ES-I3 (cell line): Measurements from ENCODE around the gene CCDC88B.

ENCODE experiments used
- H3K36me3 ChIP-seq: 2 replicates; pipeline ENCODE4 v1.6.1; 2013; ENCODE audit warnings: mild to moderate bottlenecking, low read length, control low read depth, moderate library complexity; ENCODE audit not compliant: insufficient read depth
- H3K4me1 ChIP-seq: 2 replicates; pipeline ENCODE4 v1.6.1; 2013; ENCODE audit warnings: mild to moderate bottlenecking, control low read depth, low read length; ENCODE audit not compliant: insufficient read depth
- H3K9ac ChIP-seq: 2 replicates; pipeline ENCODE4 v1.6.1; 2013; ENCODE audit warnings: low read depth, mild to moderate bottlenecking, low read length, moderate library complexity
- H3K9me3 ChIP-seq: 2 replicates; pipeline ENCODE4 v1.6.1; 2013; ENCODE audit warnings: mild to moderate bottlenecking, low read length, moderate library complexity; ENCODE audit not compliant: control insufficient read depth, insufficient read depth

Gene CCDC88B

GRCh38 chr11:64389851-64390250 is 49.8 kb downstream of the CCDC88B start:
- H3K36me3 ChIP-seq = no peaks in the 10 kb centered on the region
- no peak overlapping the region for H3K9ac ChIP-seq
- H3K4me1 ChIP-seq = peaks cover 3% of the 10 kb centered on the region; the same call in 1 of the 2 replicates
- no peaks in the 10 kb centered on the region for H3K9me3 ChIP-seq

GRCh38 chr11:64390558-64390957 is 50.6 kb downstream of the CCDC88B start:
- Histone ChIP-seq H3K36me3 (no peaks in the 10 kb centered on the region), H3K9me3 (no peaks in the 10 kb centered on the region), H3K4me1 (peaks cover 8% of the 10 kb centered on the region), H3K9ac (no peak overlapping the region)

GRCh38 chr11:64391839-64392238 is 51.8 kb downstream of the CCDC88B start:
- H3K9me3 ChIP-seq = no peaks in the 10 kb centered on the region
- no peaks in the 10 kb centered on the region for H3K36me3 ChIP-seq
- peaks cover 17% of the 10 kb centered on the region for H3K4me1 ChIP-seq
- H3K9ac ChIP-seq = no peak overlapping the region

GRCh38 chr11:64395545-64396078 is 55.6 kb downstream of the CCDC88B start:
- Histone ChIP-seq H3K9me3 (no peaks in the 10 kb centered on the region), H3K9ac (peak overlapping the region; percentile 9), H3K4me1 (peaks cover 17% of the 10 kb centered on the region)

GRCh38 chr11:64396079-64396591 is 56.1 kb downstream of the CCDC88B start:
- Histone ChIP-seq H3K9me3 (no peaks in the 10 kb centered on the region), H3K4me1 (peaks cover 17% of the 10 kb centered on the region), H3K36me3 (no peaks in the 10 kb centered on the region), H3K9ac (peak overlapping the region; percentile 9; the same call in 1 of the 2 replicates)

More at GRCh38 chr11:64395545-64396078, 55.6 kb downstream of the CCDC88B start:
- H3K36me3 ChIP-seq = no peaks in the 10 kb centered on the region

GRCh38 chr11:64400102-64400501 is 60.1 kb downstream of the CCDC88B start:
- H3K4me1 ChIP-seq = peaks cover 18% of the 10 kb centered on the region
- H3K9ac ChIP-seq = no peak overlapping the region
- H3K36me3 ChIP-seq = no peaks in the 10 kb centered on the region
- H3K9me3 ChIP-seq = no peaks in the 10 kb centered on the region

GRCh38 chr11:64400667-64401066 is 60.7 kb downstream of the CCDC88B start:
- H3K36me3 ChIP-seq = no peaks in the 10 kb centered on the region
- no peak overlapping the region for H3K9ac ChIP-seq
- no peaks in the 10 kb centered on the region for H3K9me3 ChIP-seq
- H3K4me1 ChIP-seq = peaks cover 14% of the 10 kb centered on the region

GRCh38 chr11:64401775-64402174 is 61.8 kb downstream of the CCDC88B start:
- H3K9me3 ChIP-seq = no peaks in the 10 kb centered on the region
- H3K36me3 ChIP-seq = no peaks in the 10 kb centered on the region
- peaks cover 11% of the 10 kb centered on the region; the same call in 1 of the 2 replicates for H3K4me1 ChIP-seq
- no peak overlapping the region for H3K9ac ChIP-seq

GRCh38 chr11:64403106-64403505 is 63.1 kb downstream of the CCDC88B start:
- H3K9ac ChIP-seq = no peak overlapping the region
- no peaks in the 10 kb centered on the region for H3K36me3 ChIP-seq
- peaks cover 12% of the 10 kb centered on the region; the same call in 1 of the 2 replicates for H3K4me1 ChIP-seq
- no peaks in the 10 kb centered on the region for H3K9me3 ChIP-seq

GRCh38 chr11:64406221-64406946 is 66.4 kb downstream of the CCDC88B start:
- H3K9ac ChIP-seq = no peak overlapping the region
- H3K36me3 ChIP-seq = no peaks in the 10 kb centered on the region
- peaks cover 12% of the 10 kb centered on the region; the same call in 1 of the 2 replicates for H3K4me1 ChIP-seq
- H3K9me3 ChIP-seq = no peaks in the 10 kb centered on the region
